Adipocyte (in vitro differentiated cells): Measurements from ENCODE around the gene KCNK5.
A peak's percentile ranks its signal among the peaks of the same experiment; 100 is the strongest.

Experiments
- DNase-seq: peaks from one replicate; pipeline ENCODE4 v3.0.0-alpha.2; 2015; ENCODE audit warnings: low read depth
- H3K27me3 ChIP-seq: replicated peaks from 2 replicates; pipeline ENCODE4 v1.7.0; 2013; ENCODE audit warnings: mild to moderate bottlenecking, low read length, moderate library complexity; ENCODE audit not compliant: control insufficient read depth, insufficient read depth
- H3K36me3 ChIP-seq: 2 replicates; pipeline ENCODE4 v1.7.0; 2013; ENCODE audit warnings: low read length, mild to moderate bottlenecking, moderate library complexity; ENCODE audit not compliant: control insufficient read depth, insufficient read depth, severe bottlenecking
- H3K4me1 ChIP-seq: 2 replicates; pipeline ENCODE4 v1.7.0; 2013; ENCODE audit warnings: mild to moderate bottlenecking, low read length, moderate library complexity; ENCODE audit not compliant: control insufficient read depth, insufficient read depth
- H3K4me3 ChIP-seq: 2 replicates; pipeline ENCODE4 v1.7.0; 2013; ENCODE audit warnings: mild to moderate bottlenecking, low read length, moderate library complexity
- H3K9ac ChIP-seq: 2 replicates; pipeline ENCODE4 v1.7.0; 2013; ENCODE audit warnings: mild to moderate bottlenecking, low read length, moderate library complexity
- H3K9me3 ChIP-seq: 2 replicates; pipeline ENCODE4 v1.7.0; 2013; ENCODE audit warnings: mild to moderate bottlenecking, low read length, moderate library complexity; ENCODE audit not compliant: control insufficient read depth

Gene KCNK5, protein sequence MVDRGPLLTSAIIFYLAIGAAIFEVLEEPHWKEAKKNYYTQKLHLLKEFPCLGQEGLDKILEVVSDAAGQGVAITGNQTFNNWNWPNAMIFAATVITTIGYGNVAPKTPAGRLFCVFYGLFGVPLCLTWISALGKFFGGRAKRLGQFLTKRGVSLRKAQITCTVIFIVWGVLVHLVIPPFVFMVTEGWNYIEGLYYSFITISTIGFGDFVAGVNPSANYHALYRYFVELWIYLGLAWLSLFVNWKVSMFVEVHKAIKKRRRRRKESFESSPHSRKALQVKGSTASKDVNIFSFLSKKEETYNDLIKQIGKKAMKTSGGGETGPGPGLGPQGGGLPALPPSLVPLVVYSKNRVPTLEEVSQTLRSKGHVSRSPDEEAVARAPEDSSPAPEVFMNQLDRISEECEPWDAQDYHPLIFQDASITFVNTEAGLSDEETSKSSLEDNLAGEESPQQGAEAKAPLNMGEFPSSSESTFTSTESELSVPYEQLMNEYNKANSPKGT

DNA sequence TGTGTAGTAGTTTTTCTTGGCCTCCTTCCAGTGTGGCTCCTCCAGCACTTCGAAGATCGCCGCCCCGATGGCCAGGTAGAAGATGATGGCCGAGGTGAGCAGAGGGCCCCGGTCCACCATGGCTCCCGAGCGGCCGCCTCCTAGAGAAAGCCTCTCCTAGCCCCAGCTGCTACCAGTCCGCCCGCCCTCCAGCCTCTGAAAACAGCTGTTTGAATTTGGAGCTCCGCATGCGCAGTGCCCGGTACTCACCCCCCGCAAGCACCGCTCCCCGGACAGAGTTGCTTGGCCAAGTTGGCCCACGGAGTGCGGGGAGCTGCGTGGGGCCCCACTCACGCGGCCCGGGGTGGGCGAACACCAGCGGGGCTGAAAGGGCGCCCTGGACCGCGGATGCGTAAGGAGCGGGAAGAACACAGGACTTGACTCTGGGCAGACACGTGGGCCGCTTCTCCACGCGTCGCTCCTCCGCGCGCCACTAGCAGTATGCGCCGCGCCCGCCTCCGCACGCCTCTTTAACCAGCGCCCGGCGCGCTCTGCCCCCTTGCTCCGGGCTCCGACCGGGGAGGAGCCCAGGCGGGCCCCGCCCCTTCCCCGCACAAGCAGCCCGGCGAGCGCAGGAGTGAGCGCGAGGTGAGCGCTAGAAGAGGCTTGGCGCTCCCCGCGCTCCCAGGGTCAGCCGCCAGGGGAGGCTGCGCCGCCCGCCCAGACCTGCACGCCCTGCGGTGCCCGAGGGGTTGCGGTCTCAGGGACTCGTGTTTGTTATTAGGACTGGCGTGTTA, at the start of gene KCNK5:
Gene KCNK5, minus strand, starts transcription at position 484 of the 776 bp plus-strand sequence. Its CDS starts 364 bp downstream, at position 120.
- DNase-seq: peak; percentile 42
- H3K27me3 ChIP-seq: peaks cover 5% of the 10 kb centered on the region

DNA sequence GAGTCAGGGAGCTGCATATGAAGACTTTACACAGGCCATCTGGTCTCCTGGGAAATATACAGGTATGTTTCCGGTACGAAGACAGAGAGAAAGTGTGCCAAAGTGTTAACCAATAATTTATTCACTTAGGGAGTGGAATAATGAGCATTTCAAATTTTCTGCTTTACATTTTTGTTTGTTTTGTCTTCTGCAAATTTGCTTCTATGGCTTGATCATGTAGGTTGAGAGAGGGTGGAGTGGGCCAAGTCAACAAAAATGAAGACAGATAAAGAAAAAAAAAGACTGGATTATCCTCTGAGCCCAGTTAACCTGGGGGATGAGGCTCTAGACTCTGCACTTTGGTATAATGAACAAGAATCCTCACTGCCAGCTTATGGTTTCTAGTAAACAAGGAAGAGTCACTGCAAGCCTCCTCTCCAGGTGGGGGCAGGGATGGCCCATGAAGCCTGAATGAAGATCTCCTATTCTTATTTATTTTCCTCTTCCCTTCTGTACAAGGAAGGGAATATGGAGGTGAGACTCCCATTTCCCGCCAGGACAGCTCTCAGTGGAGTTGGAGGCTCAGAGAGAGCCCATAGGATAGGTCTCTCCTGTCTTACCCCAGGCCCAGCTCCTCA, 47.2 kb upstream of the KCNK5 start:
- no peaks in the 10 kb centered on the region for H3K27me3 ChIP-seq
- H3K36me3 ChIP-seq: no peaks in the 10 kb centered on the region
- no peak overlapping the region for H3K4me3 ChIP-seq
- H3K9me3 ChIP-seq: no peaks in the 10 kb centered on the region
- H3K9ac ChIP-seq: no peak overlapping the region
- DNase-seq: no peak
- H3K4me1 ChIP-seq: peaks cover 13% of the 10 kb centered on the region

More for the DNA sequence above, at the start of gene KCNK5:
- peaks cover 32% of the 10 kb centered on the region for H3K4me1 ChIP-seq
- no peaks in the 10 kb centered on the region for H3K36me3 ChIP-seq
- H3K9me3 ChIP-seq: no peaks in the 10 kb centered on the region
- H3K4me3 ChIP-seq: peak within 1 kb of the TSS; percentile 85
- H3K9ac ChIP-seq: peak within 1 kb of the TSS; percentile 78

DNA sequence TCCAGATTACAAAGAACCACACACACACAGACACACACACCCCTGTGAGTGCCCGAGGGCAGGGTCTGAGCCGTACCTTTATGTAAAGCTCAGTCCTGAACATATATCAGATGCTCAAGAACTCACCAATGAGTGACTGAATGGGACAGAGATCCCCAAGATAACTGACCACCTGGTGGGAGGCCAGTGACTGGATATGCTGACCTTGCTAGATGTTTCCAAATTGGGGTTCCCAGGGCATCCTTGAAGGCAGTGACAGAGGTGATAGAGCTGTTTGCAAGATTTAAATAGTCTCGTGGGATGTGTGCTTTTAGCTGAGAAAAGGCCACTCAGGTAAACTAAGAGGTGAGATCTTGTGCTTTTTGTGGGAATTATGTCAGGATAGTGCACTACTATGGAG, 45.6 kb upstream of the KCNK5 start:
- H3K27me3 ChIP-seq: no peaks in the 10 kb centered on the region
- H3K36me3 ChIP-seq: no peaks in the 10 kb centered on the region
- H3K4me1 ChIP-seq: peaks cover 4% of the 10 kb centered on the region
- H3K9me3 ChIP-seq: no peaks in the 10 kb centered on the region
- no peak for DNase-seq
- no peak overlapping the region for H3K4me3 ChIP-seq
- H3K9ac ChIP-seq: no peak overlapping the region

DNA sequence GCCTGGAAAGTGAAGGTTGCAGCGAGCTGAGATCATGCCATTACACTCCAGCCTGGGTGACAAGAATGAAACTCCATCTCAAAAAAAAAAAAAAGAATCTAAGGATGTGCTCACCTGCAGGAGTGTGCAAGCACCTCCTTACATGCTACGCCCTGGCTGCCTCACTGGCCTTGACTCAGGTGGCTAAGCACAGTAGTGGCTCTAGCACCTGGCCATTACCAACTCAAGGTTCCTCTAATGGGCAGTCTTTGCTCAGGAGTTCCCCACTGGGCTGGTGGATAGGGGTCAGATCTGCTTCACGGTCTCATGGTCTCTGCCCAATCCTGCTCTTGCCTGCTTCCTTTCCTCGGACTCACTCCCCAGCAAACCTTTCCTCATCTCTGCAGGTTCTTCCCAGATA, 45.2 kb upstream of the KCNK5 start:
- Histone ChIP-seq H3K9me3 (no peaks in the 10 kb centered on the region), H3K9ac (no peak overlapping the region), H3K27me3 (no peaks in the 10 kb centered on the region), H3K36me3 (no peaks in the 10 kb centered on the region), H3K4me3 (no peak overlapping the region), H3K4me1 (peaks cover 4% of the 10 kb centered on the region)
- no peak for DNase-seq

DNA sequence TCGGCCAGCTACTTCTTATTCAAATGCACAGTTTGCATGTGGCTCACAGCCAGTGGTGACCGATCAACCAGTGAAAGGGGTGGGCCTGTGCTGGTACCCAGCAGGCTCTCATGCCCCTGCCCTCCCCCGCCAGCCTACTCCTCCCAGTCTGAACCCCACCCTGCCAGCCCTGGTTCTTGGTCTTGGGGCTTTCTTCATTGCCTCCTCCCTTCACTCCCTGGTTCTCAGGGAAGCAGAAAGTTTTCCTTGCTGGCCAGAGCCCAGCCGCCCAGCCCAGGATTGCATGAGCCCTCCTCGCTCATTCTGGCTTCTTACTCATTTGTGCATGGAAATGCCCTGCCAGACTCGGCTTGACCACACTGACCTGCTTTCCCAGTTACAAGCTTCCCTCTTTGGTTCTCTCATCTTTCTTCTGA, 44.1 kb upstream of the KCNK5 start:
- Histone ChIP-seq H3K4me1 (peaks cover 4% of the 10 kb centered on the region), H3K9ac (no peak overlapping the region), H3K9me3 (no peaks in the 10 kb centered on the region), H3K36me3 (no peaks in the 10 kb centered on the region), H3K4me3 (no peak overlapping the region), H3K27me3 (no peaks in the 10 kb centered on the region)
- DNase-seq: no peak

DNA sequence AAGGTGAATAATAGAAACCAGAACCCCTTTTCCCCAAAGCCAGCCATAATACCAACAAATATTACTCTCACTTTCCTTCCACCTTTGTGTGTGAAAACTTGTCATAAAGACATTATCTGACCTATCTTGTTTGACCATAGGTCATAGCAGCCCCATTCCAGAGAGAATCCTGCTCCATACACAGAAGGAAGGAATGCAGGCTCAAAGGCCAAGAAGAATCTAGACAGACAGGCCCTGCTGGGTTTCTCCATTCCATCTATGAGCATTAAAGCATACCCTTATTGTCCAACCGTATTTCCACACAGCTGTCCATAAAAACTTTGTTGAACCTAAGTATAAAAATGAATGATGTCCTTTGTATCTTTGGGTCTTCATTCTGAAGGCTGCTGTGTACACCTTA, 40.7 kb upstream of the KCNK5 start:
- no peak for DNase-seq
- H3K27me3 ChIP-seq: no peaks in the 10 kb centered on the region
- no peaks in the 10 kb centered on the region for H3K36me3 ChIP-seq
- peaks cover 6% of the 10 kb centered on the region for H3K4me1 ChIP-seq
- no peak overlapping the region for H3K4me3 ChIP-seq
- H3K9ac ChIP-seq: no peak overlapping the region
- no peaks in the 10 kb centered on the region for H3K9me3 ChIP-seq

DNA sequence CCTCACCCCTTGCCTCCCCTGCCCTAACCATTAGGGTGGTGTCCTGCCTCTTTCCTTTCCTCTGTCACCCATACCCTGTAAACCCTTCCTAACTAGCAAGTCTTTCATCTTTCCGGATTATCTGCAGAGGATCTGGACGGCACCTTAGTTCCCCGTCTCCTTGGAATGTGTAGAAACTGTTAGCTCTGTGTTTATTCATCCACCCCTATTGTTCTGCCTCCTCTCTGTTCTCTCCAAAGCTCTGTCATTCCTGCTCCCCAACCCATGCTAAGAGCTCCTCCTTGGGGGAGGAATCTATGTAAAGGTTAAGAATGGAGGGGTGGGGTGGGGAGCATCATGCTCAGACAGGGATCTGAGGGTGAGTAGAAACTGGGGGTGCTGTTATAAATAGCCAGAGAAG, 39.4 kb upstream of the KCNK5 start:
- H3K9ac ChIP-seq: no peak overlapping the region
- no peak for DNase-seq

DNA sequence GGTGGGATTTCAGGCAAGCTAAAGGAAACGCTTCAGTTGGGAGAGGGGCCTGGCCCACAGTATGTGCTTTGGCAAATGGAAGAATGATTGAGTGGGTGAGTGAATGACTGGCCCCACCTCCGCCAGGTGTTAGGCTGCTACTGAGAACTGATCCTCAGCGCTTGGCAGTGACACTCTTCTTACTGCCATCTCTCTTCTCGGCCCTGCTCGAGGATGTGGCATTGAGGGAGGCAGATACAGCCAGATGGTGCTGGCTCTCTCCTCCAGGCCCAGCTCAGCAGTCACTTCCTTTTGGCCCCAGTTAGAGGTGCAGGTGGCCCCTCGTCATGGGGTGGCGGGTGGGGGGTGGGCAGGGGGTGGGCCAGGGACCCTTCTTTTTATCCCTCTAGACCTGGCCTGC, 38.9 kb upstream of the KCNK5 start:
- H3K4me3 ChIP-seq: no peak overlapping the region
- no peak for DNase-seq
- no peak overlapping the region for H3K9ac ChIP-seq
- H3K27me3 ChIP-seq: no peaks in the 10 kb centered on the region
- no peaks in the 10 kb centered on the region for H3K9me3 ChIP-seq
- no peaks in the 10 kb centered on the region for H3K36me3 ChIP-seq
- H3K4me1 ChIP-seq: peaks cover 10% of the 10 kb centered on the region

More for the DNA sequence above, 39.4 kb upstream of the KCNK5 start:
- H3K27me3 ChIP-seq: no peaks in the 10 kb centered on the region
- H3K4me3 ChIP-seq: no peak overlapping the region
- H3K36me3 ChIP-seq: no peaks in the 10 kb centered on the region
- peaks cover 7% of the 10 kb centered on the region for H3K4me1 ChIP-seq
- H3K9me3 ChIP-seq: no peaks in the 10 kb centered on the region

DNA sequence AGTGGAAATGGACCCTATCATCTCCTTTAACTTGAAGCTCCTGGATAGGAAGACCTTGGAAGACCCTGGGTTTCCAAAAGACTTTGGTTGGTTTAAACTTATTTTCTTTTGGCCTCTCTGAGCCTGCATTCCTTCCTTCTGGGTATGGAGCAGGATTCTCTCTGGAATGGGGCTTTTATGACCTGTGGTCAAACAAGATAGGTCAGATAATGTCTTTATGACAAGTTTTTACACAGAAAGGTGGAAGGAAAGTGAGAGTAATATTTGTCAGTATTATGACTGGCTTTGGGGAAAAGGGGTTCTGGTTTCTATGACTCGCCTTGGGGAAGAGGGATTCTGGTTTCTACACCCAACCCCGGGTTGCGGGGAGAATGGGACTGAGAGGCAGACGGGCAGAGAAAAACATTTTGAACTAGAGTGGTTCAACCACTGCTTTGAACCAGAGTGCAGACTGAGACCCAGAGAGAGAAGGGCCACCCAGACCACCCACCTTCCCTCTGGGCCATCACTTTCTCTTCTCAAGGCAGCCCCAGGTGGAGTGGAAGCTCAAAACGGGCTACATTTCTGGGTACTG, 37.6 kb upstream of the KCNK5 start:
- no peak overlapping the region for H3K9ac ChIP-seq
- no peaks in the 10 kb centered on the region for H3K9me3 ChIP-seq
- no peaks in the 10 kb centered on the region for H3K27me3 ChIP-seq
- peaks cover 14% of the 10 kb centered on the region for H3K4me1 ChIP-seq
- DNase-seq: no peak
- no peaks in the 10 kb centered on the region for H3K36me3 ChIP-seq
- H3K4me3 ChIP-seq: no peak overlapping the region

DNA sequence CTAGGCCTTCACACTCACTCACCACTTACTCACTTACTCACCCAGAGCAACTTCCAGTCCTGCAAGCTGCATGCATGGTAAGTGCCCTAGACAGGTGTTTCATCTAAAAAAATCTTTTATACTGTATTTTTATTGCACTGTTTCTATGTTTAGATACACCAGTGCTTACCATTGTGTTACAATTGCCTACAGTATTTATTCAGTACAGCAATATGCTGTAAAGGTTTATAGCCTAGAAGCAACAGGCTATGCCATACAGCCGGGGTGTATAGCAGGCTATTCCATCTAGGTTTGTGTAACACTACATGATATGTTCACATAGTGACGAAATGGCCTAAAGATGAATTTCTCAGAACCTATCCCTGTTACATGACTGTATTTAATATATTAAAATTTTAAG, 37.1 kb upstream of the KCNK5 start:
- H3K27me3 ChIP-seq: no peaks in the 10 kb centered on the region
- H3K9me3 ChIP-seq: no peaks in the 10 kb centered on the region
- H3K4me1 ChIP-seq: peaks cover 14% of the 10 kb centered on the region
- no peak overlapping the region for H3K9ac ChIP-seq
- DNase-seq: no peak
- no peak overlapping the region for H3K4me3 ChIP-seq
- no peaks in the 10 kb centered on the region for H3K36me3 ChIP-seq
